Suprapubic skin (tissue), 4 donors: ENCODE measurements around the gene CKLF. TPM values are rescaled to one million over a fixed set of nuclear protein-coding genes. Genes with fewer than 3 reads are reported as not detected.

Experiments used
- DNase-seq, 2 donors: peaks; one replicate each; pipeline ENCODE4 v3.0.0-alpha.2; 2019; ENCODE audit warnings: low spot score in 2 of 2
- H3K27ac ChIP-seq: fragments of 200-600 bp; sonication (generic); one replicate; pipeline ENCODE4 v1.5.1; 2019
- H3K27me3 ChIP-seq: fragments of 200-600 bp; sonication (generic); one replicate; pipeline ENCODE4 v1.5.1; 2019
- H3K36me3 ChIP-seq: fragments of 200-600 bp; sonication (generic); one replicate; pipeline ENCODE4 v1.5.1; 2019
- H3K4me1 ChIP-seq: fragments of 200-600 bp; sonication (generic); one replicate; pipeline ENCODE4 v1.5.1; 2019
- H3K4me3 ChIP-seq: fragments of 200-600 bp; sonication (generic); one replicate; pipeline ENCODE4 v1.5.1; 2019; ENCODE audit warnings: mild to moderate bottlenecking
- H3K9me3 ChIP-seq: fragments of 200-600 bp; sonication (generic); one replicate; pipeline ENCODE4 v1.5.1; 2019
- CTCF ChIP-seq, 2 donors: fragments of 200-600 bp in 1 of 2; fragments of 450-650 bp in 1 of 2; sonication (generic) in 1 of 2; IDR thresholded peaks; one replicate each; pipeline ENCODE4 v1.5.1; 2016 to 2019; ENCODE audit warnings: antibody characterized with exemption in 2 of 2, mild to moderate bottlenecking in 1 of 2, moderate library complexity in 1 of 2
- EP300 ChIP-seq: sonication (generic); formaldehyde crosslinking; IDR thresholded peaks from one replicate; pipeline ENCODE4 v1.6.1; 2017; ENCODE audit warnings: antibody characterized with exemption
- POLR2A ChIP-seq, 2 donors: fragments of 450-650 bp; IDR thresholded peaks; one replicate each; pipeline ENCODE4 v1.6.1; 2017; ENCODE audit warnings: antibody characterized with exemption in 2 of 2, mild to moderate bottlenecking in 2 of 2, moderate library complexity in 2 of 2
- POLR2AphosphoS5 ChIP-seq, 3 donors: sonication (generic); formaldehyde crosslinking; IDR thresholded peaks; one replicate each; pipeline ENCODE4 v1.6.1; 2017; ENCODE audit warnings: antibody characterized with exemption in 3 of 3
- WGBS: methylation state at CpG from one replicate; pipeline ENCODE4 v1.1.5; 2018; 5-methylcytosine and 5-hydroxymethylcytosine counted together
- total RNA-seq, 4 donors: library from RNA; depleted of rRNA; stranded (reverse); fragments of >200 nt; gene quantifications; one replicate each; pipeline ENCODE4 v1.1.0, GENCODE V29; 2016

Gene CKLF
- total RNA-seq, 4 donors from 2014 or later = 15.4 to 33.7 (median 21.4) TPM

- Histone ChIP-seq H3K4me3 (peak within 1 kb of the TSS; percentile 38), H3K27ac (no peak within 1 kb of the TSS), H3K9me3 (no peaks in the 10 kb centered on the region), H3K4me1 (peaks cover 11% of the 10 kb centered on the region), H3K27me3 (peaks cover 5% of the 10 kb centered on the region), H3K36me3 (no peaks in the 10 kb centered on the region)
- TF ChIP-seq EP300 = no peak
- no peak for TF ChIP-seq POLR2AphosphoS5 (IDR thresholded peaks at IDR 0.05)
- TF ChIP-seq POLR2A (IDR thresholded peaks at IDR 0.05) = no peak
- no peak for TF ChIP-seq CTCF (IDR thresholded peaks at IDR 0.05)
- WGBS = 47% methylated on average over 57 of the region's 77 CpGs
- DNase-seq = no peak
These were observed 26.5 kb downstream of the CKLF start, which contains the start of gene CMTM2 for GRCh38 chr16:66578651-66579531. CMTM2 (plus strand) TSS chr16:66579463; CDS start chr16:66579608, 145 bp downstream.

- Histone ChIP-seq H3K27me3 (peaks cover 5% of the 10 kb centered on the region), H3K4me3 (no peak overlapping the region), H3K4me1 (peaks cover 11% of the 10 kb centered on the region), H3K36me3 (no peaks in the 10 kb centered on the region), H3K27ac (no peak overlapping the region), H3K9me3 (no peaks in the 10 kb centered on the region)
- TF ChIP-seq CTCF (IDR thresholded peaks at IDR 0.05) = no peak
- TF ChIP-seq POLR2A (IDR thresholded peaks at IDR 0.05) = no peak
- TF ChIP-seq EP300 = no peak
- TF ChIP-seq POLR2AphosphoS5 (IDR thresholded peaks at IDR 0.05) = no peak
- WGBS = 79% methylated on average over 4 of the region's 4 CpGs
- no peak for DNase-seq
These were observed 28.3 kb downstream of the CKLF start for GRCh38 chr16:66580605-66581209.

GRCh38 chr16:66581246-66581952 lies 29.0 kb downstream of the CKLF start:
- Histone ChIP-seq H3K27ac (no peak overlapping the region), H3K4me1 (peaks cover 11% of the 10 kb centered on the region), H3K27me3 (peaks cover 5% of the 10 kb centered on the region), H3K4me3 (no peak overlapping the region), H3K9me3 (no peaks in the 10 kb centered on the region), H3K36me3 (no peaks in the 10 kb centered on the region)
- DNase-seq = no peak
- WGBS = 52% methylated on average over 3 of the region's 3 CpGs
- TF ChIP-seq POLR2A (IDR thresholded peaks at IDR 0.05) = no peak
- no peak for TF ChIP-seq CTCF (IDR thresholded peaks at IDR 0.05)
- TF ChIP-seq POLR2AphosphoS5 (IDR thresholded peaks at IDR 0.05) = no peak
- no peak for TF ChIP-seq EP300

- no peak for TF ChIP-seq CTCF (IDR thresholded peaks at IDR 0.05)
- Histone ChIP-seq H3K27ac (no peak overlapping the region), H3K4me1 (no peaks in the 10 kb centered on the region)
These were observed 33.3 kb downstream of the CKLF start for GRCh38 chr16:66585481-66586239.

More at GRCh38 chr16:66585481-66586239, 33.3 kb downstream of the CKLF start:
- WGBS = 75% methylated on average over 10 of the region's 10 CpGs
- no peak for DNase-seq
- Histone ChIP-seq H3K4me3 (no peak overlapping the region), H3K36me3 (no peaks in the 10 kb centered on the region), H3K27me3 (no peaks in the 10 kb centered on the region), H3K9me3 (no peaks in the 10 kb centered on the region)
